Measurements from ENCODE around the gene FKBP4. TPM values are rescaled to one million over a fixed set of nuclear protein-coding genes. Genes with fewer than 3 reads are reported as not detected.

Gene FKBP4
- total RNA-seq, 1 donor from 2014 or later = 57.5 TPM

- peak; percentile 97 for DNase-seq
- peaks cover 14% of the 10 kb centered on the region for H3K4me1 Mint-ChIP-seq (ENCODE audit: low read depth, unreplicated experiment)
- H3K27ac Mint-ChIP-seq (ENCODE audit: unreplicated experiment) = peak within 1 kb of the TSS; percentile 100
- TF ChIP-seq, protein P1, sequence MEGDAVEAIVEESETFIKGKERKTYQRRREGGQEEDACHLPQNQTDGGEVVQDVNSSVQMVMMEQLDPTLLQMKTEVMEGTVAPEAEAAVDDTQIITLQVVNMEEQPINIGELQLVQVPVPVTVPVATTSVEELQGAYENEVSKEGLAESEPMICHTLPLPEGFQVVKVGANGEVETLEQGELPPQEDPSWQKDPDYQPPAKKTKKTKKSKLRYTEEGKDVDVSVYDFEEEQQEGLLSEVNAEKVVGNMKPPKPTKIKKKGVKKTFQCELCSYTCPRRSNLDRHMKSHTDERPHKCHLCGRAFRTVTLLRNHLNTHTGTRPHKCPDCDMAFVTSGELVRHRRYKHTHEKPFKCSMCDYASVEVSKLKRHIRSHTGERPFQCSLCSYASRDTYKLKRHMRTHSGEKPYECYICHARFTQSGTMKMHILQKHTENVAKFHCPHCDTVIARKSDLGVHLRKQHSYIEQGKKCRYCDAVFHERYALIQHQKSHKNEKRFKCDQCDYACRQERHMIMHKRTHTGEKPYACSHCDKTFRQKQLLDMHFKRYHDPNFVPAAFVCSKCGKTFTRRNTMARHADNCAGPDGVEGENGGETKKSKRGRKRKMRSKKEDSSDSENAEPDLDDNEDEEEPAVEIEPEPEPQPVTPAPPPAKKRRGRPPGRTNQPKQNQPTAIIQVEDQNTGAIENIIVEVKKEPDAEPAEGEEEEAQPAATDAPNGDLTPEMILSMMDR (IDR thresholded peaks at IDR 0.05; ENCODE audit: partially characterized antibody, unreplicated experiment) = no peak
- H3K4me3 Mint-ChIP-seq (ENCODE audit: unreplicated experiment) = peak within 1 kb of the TSS; percentile 100
- no peaks in the 10 kb centered on the region for H3K36me3 Mint-ChIP-seq (ENCODE audit: unreplicated experiment)
- H3K27me3 Mint-ChIP-seq (ENCODE audit: unreplicated experiment) = peaks cover 13% of the 10 kb centered on the region
- H3K9me3 Mint-ChIP-seq (ENCODE audit: unreplicated experiment) = peaks cover 7% of the 10 kb centered on the region
Observed at GRCh38 chr12:2812290-2813213, 17.8 kb downstream of the FKBP4 start, which contains the start of gene ITFG2. TSS of gene ITFG2 (plus strand) at chr12:2812668. CDS start at chr12:2812761, 93 bp downstream.

- TF ChIP-seq, protein P1 (IDR thresholded peaks at IDR 0.05; ENCODE audit: partially characterized antibody, unreplicated experiment) = peak; percentile 73
- Mint-ChIP-seq H3K4me1 (ENCODE audit: low read depth, unreplicated experiment) (peaks cover 14% of the 10 kb centered on the region), H3K27ac (ENCODE audit: unreplicated experiment) (peak overlapping the region; percentile 100), H3K27me3 (ENCODE audit: unreplicated experiment) (peaks cover 13% of the 10 kb centered on the region), H3K4me3 (ENCODE audit: unreplicated experiment) (peak overlapping the region; percentile 100), H3K36me3 (ENCODE audit: unreplicated experiment) (no peaks in the 10 kb centered on the region), H3K9me3 (ENCODE audit: unreplicated experiment) (peaks cover 7% of the 10 kb centered on the region)
- peak; percentile 53 for DNase-seq
Observed at GRCh38 chr12:2813214-2814185, 18.7 kb downstream of the FKBP4 start.

DNA sequence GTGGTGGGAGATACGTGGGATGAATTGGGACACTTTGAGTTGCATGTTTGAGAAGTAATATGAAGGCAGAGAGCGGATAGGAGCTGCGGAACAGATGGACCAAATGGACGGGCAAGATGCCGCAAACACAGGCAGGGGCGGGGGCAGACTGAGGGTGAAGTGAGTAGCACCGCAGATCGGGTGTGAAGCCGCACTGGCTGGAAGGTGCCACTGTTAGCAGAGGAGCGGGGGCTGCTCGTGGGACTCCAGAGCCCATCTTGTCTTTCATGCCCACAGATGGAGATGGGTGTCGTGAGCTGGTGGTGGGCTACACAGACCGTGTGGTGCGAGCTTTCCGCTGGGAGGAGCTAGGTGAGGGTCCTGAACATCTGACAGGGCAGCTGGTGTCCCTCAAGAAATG, 25.0 kb downstream of the FKBP4 start:
- TF ChIP-seq, protein P1 (IDR thresholded peaks at IDR 0.05; ENCODE audit: partially characterized antibody, unreplicated experiment) = no peak
- peaks cover 3% of the 10 kb centered on the region for H3K36me3 Mint-ChIP-seq (ENCODE audit: unreplicated experiment)
- no peak overlapping the region for H3K27ac Mint-ChIP-seq (ENCODE audit: unreplicated experiment)
- H3K9me3 Mint-ChIP-seq (ENCODE audit: unreplicated experiment) = no peaks in the 10 kb centered on the region
- DNase-seq = no peak
- H3K4me3 Mint-ChIP-seq (ENCODE audit: unreplicated experiment) = no peak overlapping the region
- H3K4me1 Mint-ChIP-seq (ENCODE audit: low read depth, unreplicated experiment) = no peaks in the 10 kb centered on the region
- peaks cover 2% of the 10 kb centered on the region for H3K27me3 Mint-ChIP-seq (ENCODE audit: unreplicated experiment)

GRCh38 chr12:2820432-2820831, 25.7 kb downstream of the FKBP4 start:
- TF ChIP-seq, protein P1 (IDR thresholded peaks at IDR 0.05; ENCODE audit: partially characterized antibody, unreplicated experiment) = no peak
- peaks cover 2% of the 10 kb centered on the region for H3K27me3 Mint-ChIP-seq (ENCODE audit: unreplicated experiment)
- DNase-seq = no peak
- no peak overlapping the region for H3K27ac Mint-ChIP-seq (ENCODE audit: unreplicated experiment)
- no peak overlapping the region for H3K4me3 Mint-ChIP-seq (ENCODE audit: unreplicated experiment)
- H3K9me3 Mint-ChIP-seq (ENCODE audit: unreplicated experiment) = no peaks in the 10 kb centered on the region
- H3K36me3 Mint-ChIP-seq (ENCODE audit: unreplicated experiment) = peaks cover 3% of the 10 kb centered on the region
- H3K4me1 Mint-ChIP-seq (ENCODE audit: low read depth, unreplicated experiment) = no peaks in the 10 kb centered on the region

Measured in glutamatergic neuron (in vitro differentiated cells).